DMS114 treated with DMSO at 0.1 percent for 48 hours (cell line): Measurements from ENCODE around the gene BACH2.

Source experiments
- DNase-seq: peaks from one replicate; lab custom pipeline; 2025; ENCODE audit not compliant: unreplicated experiment; lab: John Stamatoyannopoulos, UW

Gene BACH2

GRCh38 chr6:90000864-90001731, 295.5 kb downstream of the BACH2 start:
- no peak for DNase-seq

GRCh38 chr6:89999945-90000825, 296.5 kb downstream of the BACH2 start:
- no peak for DNase-seq

- DNase-seq: no peak
These were observed 297.5 kb downstream of the BACH2 start for GRCh38 chr6:89999154-89999553.

GRCh38 chr6:89997456-89998445, 298.9 kb downstream of the BACH2 start:
- DNase-seq: no peak

- no peak for DNase-seq
These were observed 303.2 kb downstream of the BACH2 start for GRCh38 chr6:89993411-89993810.

GRCh38 chr6:89992818-89993217, 303.8 kb downstream of the BACH2 start:
- DNase-seq: no peak

- DNase-seq: no peak
These were observed 306.9 kb downstream of the BACH2 start for GRCh38 chr6:89989742-89990141.

- no peak for DNase-seq
These were observed 308.8 kb downstream of the BACH2 start for GRCh38 chr6:89987830-89988229.

- DNase-seq: no peak
These were observed 309.5 kb downstream of the BACH2 start for GRCh38 chr6:89987140-89987539.

GRCh38 chr6:89986650-89987074, 310.0 kb downstream of the BACH2 start:
- no peak for DNase-seq

GRCh38 chr6:89985751-89986493, 310.7 kb downstream of the BACH2 start:
- DNase-seq: no peak

GRCh38 chr6:89984926-89985750, 311.5 kb downstream of the BACH2 start:
- no peak for DNase-seq

- no peak for DNase-seq
These were observed 316.3 kb downstream of the BACH2 start for GRCh38 chr6:89980353-89980752.

GRCh38 chr6:89979481-89980119, 317.0 kb downstream of the BACH2 start:
- no peak for DNase-seq

- no peak for DNase-seq
These were observed 317.9 kb downstream of the BACH2 start for GRCh38 chr6:89978749-89979145.

GRCh38 chr6:89977808-89978748, 318.6 kb downstream of the BACH2 start:
- DNase-seq: no peak

GRCh38 chr6:89976694-89977020, 320.0 kb downstream of the BACH2 start:
- DNase-seq: no peak
